Naive thymus-derived CD4-positive, alpha-beta T cell (primary cell): ENCODE measurements around the gene KCTD2. TPM values are rescaled to one million over a fixed set of nuclear protein-coding genes. Genes with fewer than 3 reads are reported as not detected.

ENCODE experiments used
- ATAC-seq: fragments of 150-1000 bp; cut with Tn5 transposase; 2 replicates; pipeline ENCODE4 v1.10.0; 2021; ENCODE audit warnings: mild to moderate bottlenecking, moderate library complexity
- CTCF ChIA-PET: fragments of 350-600 bp; sonication (Branson Sonifier 250); formaldehyde crosslinking; loops from one replicate; lab custom pipeline; 2021; ENCODE audit warnings: antibody characterized with exemption; lab: Charles Lee
- POLR2A ChIA-PET: fragments of 350-600 bp; sonication (Branson Sonifier 250); formaldehyde crosslinking; loops from one replicate; lab custom pipeline; 2021; ENCODE audit warnings: antibody characterized with exemption, inconsistent platforms; lab: Charles Lee
- DNase-seq, 9 donors: peaks; one replicate each; pipeline versions ENCODE4 v3.0.0 to v3.0.0-alpha.2; 2020 to 2022; ENCODE audit warnings: mixed read lengths in 1 of 9
- H3K27ac ChIP-seq: one replicate; pipeline ENCODE4 v1.7.0; 2013; ENCODE audit warnings: mild to moderate bottlenecking, low read depth, low read length, moderate library complexity
- H3K27me3 ChIP-seq, 2 donors: one replicate each; pipeline ENCODE4 v1.7.0; 2013; ENCODE audit warnings: low read length in 2 of 2, mild to moderate bottlenecking in 2 of 2, moderate library complexity in 2 of 2; ENCODE audit not compliant: control insufficient read depth in 2 of 2, insufficient read depth in 2 of 2
- H3K36me3 ChIP-seq, 3 experiments: 1 replicate in 2 of 3; 2 replicates in 1 of 3; pipeline ENCODE4 v1.7.0; 2013; ENCODE audit warnings: low read length in 3 of 3, mild to moderate bottlenecking in 3 of 3, moderate library complexity in 1 of 3; ENCODE audit not compliant: insufficient read depth in 3 of 3, control insufficient read depth in 2 of 3
- H3K4me1 ChIP-seq, 2 donors: one replicate each; pipeline ENCODE4 v1.7.0; 2013; ENCODE audit warnings: low read length in 2 of 2, mild to moderate bottlenecking in 2 of 2, moderate library complexity in 1 of 2; ENCODE audit not compliant: control insufficient read depth in 2 of 2, insufficient read depth in 2 of 2
- H3K4me3 ChIP-seq: 2 replicates; pipeline ENCODE4 v1.7.0; 2013; ENCODE audit warnings: mild to moderate bottlenecking, low read length
- H3K9me3 ChIP-seq, 3 experiments: 1 replicate in 2 of 3; 2 replicates in 1 of 3; pipeline ENCODE4 v1.7.0; 2013; ENCODE audit warnings: low read length in 3 of 3; ENCODE audit not compliant: control insufficient read depth in 2 of 3
- H3K27ac Mint-ChIP-seq, 9 donors: one replicate each; pipeline ENCODE4 v1.8.0; 2020 to 2022; ENCODE audit warnings: mixed read lengths in 9 of 9, mild to moderate bottlenecking in 8 of 9, moderate library complexity in 5 of 9, inconsistent platforms in 2 of 9
- H3K27me3 Mint-ChIP-seq, 5 donors: one replicate each; pipeline ENCODE4 v1.8.0; 2021 to 2022; ENCODE audit warnings: mixed read lengths in 5 of 5, mild to moderate bottlenecking in 1 of 5
- H3K36me3 Mint-ChIP-seq, 5 donors: one replicate each; pipeline ENCODE4 v1.8.0; 2020 to 2022; ENCODE audit warnings: mixed read lengths in 5 of 5, mild to moderate bottlenecking in 3 of 5, inconsistent platforms in 1 of 5
- H3K4me1 Mint-ChIP-seq, 7 donors: one replicate each; pipeline ENCODE4 v1.8.0; 2020 to 2022; ENCODE audit warnings: mixed read lengths in 7 of 7, mild to moderate bottlenecking in 3 of 7, inconsistent platforms in 1 of 7
- H3K4me3 Mint-ChIP-seq, 10 donors: one replicate each; pipeline ENCODE4 v1.8.0; 2020 to 2022; ENCODE audit warnings: mild to moderate bottlenecking in 10 of 10, mixed read lengths in 10 of 10, moderate library complexity in 6 of 10, inconsistent platforms in 2 of 10
- H3K9me3 Mint-ChIP-seq, 11 donors: one replicate each; pipeline ENCODE4 v1.8.0; 2020 to 2022; ENCODE audit warnings: mixed read lengths in 11 of 11, mild to moderate bottlenecking in 4 of 11, inconsistent platforms in 1 of 11, moderate library complexity in 1 of 11
- intact Hi-C, 2 donors: fragments of 100-400 bp; cut with micrococcal nuclease; formaldehyde crosslinking; loops; one replicate each; pipeline ENCODE4 v1.15.1; 2023
- polyA plus RNA-seq, 2 donors: library from polyadenylated mRNA; unstranded; fragments of 300-500 nt; fragmentation: Illumina TruSeq; gene quantifications; one replicate each; pipeline ENCODE4 v1.2.3, GENCODE V29; 2021
- total RNA-seq, 6 experiments: library from RNA in 5 of 6; stranded (reverse) in 5 of 6; gene quantifications; 1 replicate in 5 of 6; 2 replicates in 1 of 6; pipeline ENCODE4 v1.2.3 and lab custom pipeline; 2021 to 2026

KCTD2 gene
- total and polyA plus RNA-seq, 7 experiments from 2014 or later = 4.8 to 35.7 (median 20.1) TPM

- Mint-ChIP-seq H3K4me1 (peaks cover 0 to 8% (median 0%) of the 10 kb centered on the region in 7 donors), H3K27me3 (no peaks in the 10 kb centered on the region), H3K4me3 (no peak overlapping the region), H3K9me3 (peaks cover 0 to 1% (median 0%) of the 10 kb centered on the region in 11 donors), H3K27ac (peak overlapping the region in 1 of 9 donors; percentile 67), H3K36me3 (peaks cover 0 to 12% (median 5%) of the 10 kb centered on the region in 5 donors)
- no peaks in the 10 kb centered on the region for H3K9me3 ChIP-seq
- ChIA-PET CTCF (interaction anchor here (1.0 to 1.1 kb wide), 2 partner anchors 15 to 39 kb away, joined by 3 to 5 read pairs; no protein-coding TSS in a partner anchor), POLR2A (interaction anchor here (1.2 kb wide), 1 partner anchor 17 kb away, joined by 3 read pairs; no protein-coding TSS in a partner anchor)
- ATAC-seq (no peak), DNase-seq (no peak)
- intact Hi-C loops = no loop called here
- H3K27ac ChIP-seq = no peak overlapping the region
- H3K4me1 ChIP-seq = no peaks in the 10 kb centered on the region
- no peaks in the 10 kb centered on the region for H3K27me3 ChIP-seq
- H3K4me3 ChIP-seq = no peak overlapping the region
- H3K36me3 ChIP-seq = peaks cover 0 to 20% (median 0%) of the 10 kb centered on the region in 3 experiments
Observed at GRCh38 chr17:75098861-75099260, 51.8 kb downstream of the KCTD2 start.

- POLR2A ChIA-PET = no interaction called here
- ATAC-seq (no peak), DNase-seq (no peak)
- peaks cover 0 to 1% (median 0%) of the 10 kb centered on the region in 11 donors for H3K9me3 Mint-ChIP-seq
- H3K27ac ChIP-seq = no peak overlapping the region
- peaks cover 0 to 12% (median 5%) of the 10 kb centered on the region in 5 donors for H3K36me3 Mint-ChIP-seq
- H3K36me3 ChIP-seq = peaks cover 0 to 20% (median 0%) of the 10 kb centered on the region in 3 experiments
- H3K27ac Mint-ChIP-seq = no peak overlapping the region
- H3K9me3 ChIP-seq = no peaks in the 10 kb centered on the region
- CTCF ChIA-PET = interaction anchor here (0.7 to 1.1 kb wide), 3 partner anchors 11 to 40 kb away, joined by 3 to 5 read pairs (median 3); no protein-coding TSS in a partner anchor
- no peaks in the 10 kb centered on the region for H3K4me1 ChIP-seq
- no peaks in the 10 kb centered on the region for H3K27me3 Mint-ChIP-seq
- H3K4me1 Mint-ChIP-seq = peaks cover 0 to 8% (median 0%) of the 10 kb centered on the region in 7 donors
- intact Hi-C loops = no loop called here
- no peak overlapping the region for H3K4me3 Mint-ChIP-seq
- no peak overlapping the region for H3K4me3 ChIP-seq
- no peaks in the 10 kb centered on the region for H3K27me3 ChIP-seq
Observed at GRCh38 chr17:75099881-75100595, 53.0 kb downstream of the KCTD2 start.

- peak overlapping the region in 4 of 9 donors; percentile 15 to 70 (median 36) for H3K27ac Mint-ChIP-seq
- intact Hi-C loops = no loop called here
- no peaks in the 10 kb centered on the region for H3K27me3 Mint-ChIP-seq
- H3K36me3 Mint-ChIP-seq = peaks cover 0 to 12% (median 5%) of the 10 kb centered on the region in 5 donors
- H3K4me1 Mint-ChIP-seq = peaks cover 0 to 8% (median 0%) of the 10 kb centered on the region in 7 donors
- no peak overlapping the region for H3K4me3 ChIP-seq
- ChIA-PET CTCF (interaction anchor here (0.7 to 2.0 kb wide), 3 partner anchors 11 to 149 kb away, joined by 3 to 10 read pairs (median 4); no protein-coding TSS in a partner anchor), POLR2A (interaction anchor here (0.7 kb wide), 1 partner anchor 73 kb away, joined by 3 read pairs; no protein-coding TSS in a partner anchor)
- H3K27ac ChIP-seq = no peak overlapping the region
- H3K36me3 ChIP-seq = peaks cover 0 to 20% (median 0%) of the 10 kb centered on the region in 3 experiments
- H3K4me1 ChIP-seq = no peaks in the 10 kb centered on the region
- no peak for DNase-seq
- H3K9me3 Mint-ChIP-seq = peaks cover 0 to 1% (median 0%) of the 10 kb centered on the region in 11 donors
- peak; percentile 74 for ATAC-seq
- no peaks in the 10 kb centered on the region for H3K9me3 ChIP-seq
- peak overlapping the region in 1 of 10 donors; percentile 18 for H3K4me3 Mint-ChIP-seq
- H3K27me3 ChIP-seq = no peaks in the 10 kb centered on the region
Observed at GRCh38 chr17:75102385-75102821, 55.4 kb downstream of the KCTD2 start.

- ChIA-PET CTCF (interaction anchor here (0.6 to 2.0 kb wide), 4 partner anchors 10 to 109 kb away, joined by 3 to 10 read pairs (median 4); no protein-coding TSS in a partner anchor), POLR2A (interaction anchor here (0.6 to 1.4 kb wide), 5 partner anchors 10 to 382 kb away, joined by 3 read pairs; no protein-coding TSS in a partner anchor)
- Mint-ChIP-seq H3K36me3 (peaks cover 0 to 6% (median under 1%) of the 10 kb centered on the region in 5 donors), H3K4me3 (no peak overlapping the region), H3K27me3 (no peaks in the 10 kb centered on the region), H3K9me3 (peaks cover 0 to 1% (median 0%) of the 10 kb centered on the region in 11 donors), H3K27ac (no peak overlapping the region), H3K4me1 (peaks cover 2 to 8% (median 6%) of the 10 kb centered on the region in 7 donors)
- no peaks in the 10 kb centered on the region for H3K27me3 ChIP-seq
- no peak overlapping the region for H3K4me3 ChIP-seq
- H3K9me3 ChIP-seq = no peaks in the 10 kb centered on the region
- intact Hi-C loops = no loop called here
- H3K27ac ChIP-seq = no peak overlapping the region
- ATAC-seq (no peak), DNase-seq (no peak)
- peaks cover 0 to 12% (median 0%) of the 10 kb centered on the region in 3 experiments for H3K36me3 ChIP-seq
- peaks cover 4% of the 10 kb centered on the region in 2 donors for H3K4me1 ChIP-seq
Observed at GRCh38 chr17:75103601-75104554, 56.9 kb downstream of the KCTD2 start.

- ChIA-PET CTCF (interaction anchor here (0.5 to 1.6 kb wide), 3 partner anchors 9 to 208 kb away, joined by 3 to 7 read pairs (median 4); no protein-coding TSS in a partner anchor), POLR2A (interaction anchor here (0.9 to 1.4 kb wide), 2 partner anchors 13 to 94 kb away, joined by 3 read pairs; no protein-coding TSS in a partner anchor)
- H3K4me3 Mint-ChIP-seq = no peak overlapping the region
- H3K27me3 Mint-ChIP-seq = no peaks in the 10 kb centered on the region
- Histone ChIP-seq H3K27me3 (no peaks in the 10 kb centered on the region), H3K4me3 (no peak overlapping the region), H3K36me3 (peaks cover 0 to 3% (median 0%) of the 10 kb centered on the region in 3 experiments), H3K27ac (no peak overlapping the region), H3K4me1 (peaks cover 6 to 7% of the 10 kb centered on the region in 2 donors), H3K9me3 (no peaks in the 10 kb centered on the region)
- H3K27ac Mint-ChIP-seq = no peak overlapping the region
- peaks cover 3 to 12% (median 11%) of the 10 kb centered on the region in 7 donors for H3K4me1 Mint-ChIP-seq
- DNase-seq = no peak
- no peak for ATAC-seq
- H3K9me3 Mint-ChIP-seq = peaks cover 0 to 1% (median 0%) of the 10 kb centered on the region in 11 donors
- H3K36me3 Mint-ChIP-seq = peaks cover 0 to 5% (median under 1%) of the 10 kb centered on the region in 5 donors
- intact Hi-C loops = loop anchor here in 1 of 2 donors (5.0 kb wide), 2 partner anchors 38 to 58 kb away; partner anchors contain the start of genes ATP5PD and KCTD2
Observed at GRCh38 chr17:75105126-75106080, 58.4 kb downstream of the KCTD2 start.
